SK-N-SH treated with all-trans-retinoic acid at 6 μM for 48 hours (cell line): ENCODE results near the gene ALS2CL.

Source experiments
- ATAC-seq: fragments of 200-7000 bp; cut with Tn5 transposase; 3 replicates; pipeline ENCODE4 v1.9.1; 2020; ENCODE audit warnings: mild to moderate bottlenecking, moderate library complexity
- ARNTL ChIP-seq: fragments of 450-650 bp; formaldehyde crosslinking; IDR thresholded peaks from 2 replicates; pipeline ENCODE4 v1.5.0; 2020; ENCODE audit warnings: low read depth, mild to moderate bottlenecking, moderate library complexity, borderline replicate concordance
- BACH2 ChIP-seq: fragments of 250-450 bp; sonication (Bioruptor Pico); IDR thresholded peaks from 2 replicates; pipeline ENCODE4 v1.9.0; 2021; ENCODE audit warnings: mild to moderate bottlenecking, borderline replicate concordance
- CSDC2 ChIP-seq: fragments of 250-450 bp; sonication (Bioruptor Pico); IDR thresholded peaks from 2 replicates; pipeline ENCODE4 v1.5.0; 2020; ENCODE audit warnings: mild to moderate bottlenecking, moderate library complexity
- ESRRG ChIP-seq: fragments of 250-450 bp; sonication (Bioruptor Pico); IDR thresholded peaks from 2 replicates; pipeline ENCODE4 v1.6.1; 2021; ENCODE audit warnings: mild to moderate bottlenecking
- GLIS3 ChIP-seq: fragments of 250-450 bp; sonication (Bioruptor Pico); IDR thresholded peaks from 2 replicates; pipeline ENCODE4 v1.5.0; 2020; ENCODE audit warnings: mild to moderate bottlenecking, moderate library complexity
- ISL1 ChIP-seq: fragments of 250-450 bp; sonication (Bioruptor Pico); IDR thresholded peaks from 2 replicates; pipeline ENCODE4 v2.1.2; 2022; ENCODE audit warnings: mild to moderate bottlenecking, moderate library complexity
- PPARA ChIP-seq: fragments of 250-450 bp; sonication (Bioruptor Pico); IDR thresholded peaks from 2 replicates; pipeline ENCODE4 v1.5.0; 2020; ENCODE audit warnings: mild to moderate bottlenecking, borderline replicate concordance
- RARB ChIP-seq: fragments of 250-450 bp; sonication (Bioruptor Pico); IDR thresholded peaks from 2 replicates; pipeline ENCODE4 v1.8.0; 2021; ENCODE audit warnings: mild to moderate bottlenecking, moderate library complexity
- SNAI2 ChIP-seq: fragments of 250-450 bp; sonication (Bioruptor Pico); IDR thresholded peaks from 2 replicates; pipeline ENCODE4 v1.5.0; 2020; ENCODE audit warnings: mild to moderate bottlenecking, moderate library complexity
- TCF4 ChIP-seq: fragments of 250-450 bp; sonication (Bioruptor Pico); IDR thresholded peaks from 2 replicates; pipeline ENCODE4 v1.8.0; 2021; ENCODE audit warnings: mild to moderate bottlenecking, moderate library complexity, borderline replicate concordance
- ZC3H10 ChIP-seq: fragments of 250-450 bp; sonication (Bioruptor Pico); IDR thresholded peaks from 2 replicates; pipeline ENCODE4 v1.5.1; 2021; ENCODE audit warnings: mild to moderate bottlenecking, moderate library complexity
- ZFP3 ChIP-seq: fragments of 250-450 bp; sonication (Bioruptor Pico); IDR thresholded peaks from 2 replicates; pipeline ENCODE4 v1.5.0; 2020; ENCODE audit warnings: mild to moderate bottlenecking, moderate library complexity
- ZFP30 ChIP-seq: fragments of 450-650 bp; formaldehyde crosslinking; IDR thresholded peaks from 2 replicates; pipeline ENCODE4 v1.5.0; 2022; ENCODE audit warnings: mild to moderate bottlenecking, moderate library complexity
- ZNF565 ChIP-seq: fragments of 450-650 bp; formaldehyde crosslinking; conservative IDR thresholded peaks from 2 replicates; pipeline ENCODE4 v1.5.0; 2020; ENCODE audit warnings: low read depth, mild to moderate bottlenecking, moderate library complexity
- ZNF70 ChIP-seq: fragments of 450-650 bp; formaldehyde crosslinking; IDR thresholded peaks from 2 replicates; pipeline ENCODE4 v1.5.0; 2020; ENCODE audit warnings: mild to moderate bottlenecking, moderate library complexity
- ZNF8 ChIP-seq: fragments of 450-650 bp; formaldehyde crosslinking; IDR thresholded peaks from 2 replicates; pipeline ENCODE4 v1.5.0; 2020; ENCODE audit warnings: mild to moderate bottlenecking, moderate library complexity
- TF ChIP-seq, protein P1 (sequence below): fragments of 250-450 bp; sonication (Bioruptor Pico); IDR thresholded peaks from 2 replicates; pipeline ENCODE4 v1.8.0; 2020; ENCODE audit warnings: mild to moderate bottlenecking, moderate library complexity, borderline replicate concordance
- TF ChIP-seq, protein P2 (sequence below): fragments of 250-450 bp; sonication (Bioruptor Pico); IDR thresholded peaks from 2 replicates; pipeline ENCODE4 v1.5.1; 2020; ENCODE audit warnings: low read depth, mild to moderate bottlenecking, moderate library complexity
- TF ChIP-seq, protein P3 (sequence below): fragments of 250-450 bp; sonication (Bioruptor Pico); IDR thresholded peaks from 2 replicates; pipeline ENCODE4 v1.5.0; 2020; ENCODE audit warnings: mild to moderate bottlenecking, moderate library complexity
- TF ChIP-seq, protein P4 (sequence below): fragments of 250-450 bp; sonication (Bioruptor Pico); IDR thresholded peaks from 2 replicates; pipeline ENCODE4 v1.5.1; 2021; ENCODE audit warnings: mild to moderate bottlenecking, moderate library complexity

The ALS2CL gene

DNA sequence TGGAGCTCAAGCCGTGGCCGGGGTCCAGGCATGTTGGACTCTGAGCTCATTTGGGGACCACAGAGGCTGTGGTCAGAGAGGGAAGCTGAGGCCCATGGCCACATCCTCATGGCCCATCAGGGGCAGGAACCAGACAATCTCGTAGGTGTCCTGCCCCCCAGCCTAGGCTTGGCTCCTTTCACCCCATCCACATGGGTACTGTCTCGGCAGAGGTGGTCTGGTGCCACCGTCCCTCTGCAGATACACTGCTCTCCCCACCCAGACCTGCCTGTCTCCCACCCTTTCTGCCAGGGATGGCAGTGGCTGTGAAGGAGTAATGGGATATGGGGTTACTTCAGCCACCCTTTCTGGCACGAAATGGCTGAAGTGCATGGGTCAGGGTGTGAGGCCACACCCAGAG is 16.2 kb upstream of the ALS2CL start (continued):
- TF ChIP-seq, protein P1, sequence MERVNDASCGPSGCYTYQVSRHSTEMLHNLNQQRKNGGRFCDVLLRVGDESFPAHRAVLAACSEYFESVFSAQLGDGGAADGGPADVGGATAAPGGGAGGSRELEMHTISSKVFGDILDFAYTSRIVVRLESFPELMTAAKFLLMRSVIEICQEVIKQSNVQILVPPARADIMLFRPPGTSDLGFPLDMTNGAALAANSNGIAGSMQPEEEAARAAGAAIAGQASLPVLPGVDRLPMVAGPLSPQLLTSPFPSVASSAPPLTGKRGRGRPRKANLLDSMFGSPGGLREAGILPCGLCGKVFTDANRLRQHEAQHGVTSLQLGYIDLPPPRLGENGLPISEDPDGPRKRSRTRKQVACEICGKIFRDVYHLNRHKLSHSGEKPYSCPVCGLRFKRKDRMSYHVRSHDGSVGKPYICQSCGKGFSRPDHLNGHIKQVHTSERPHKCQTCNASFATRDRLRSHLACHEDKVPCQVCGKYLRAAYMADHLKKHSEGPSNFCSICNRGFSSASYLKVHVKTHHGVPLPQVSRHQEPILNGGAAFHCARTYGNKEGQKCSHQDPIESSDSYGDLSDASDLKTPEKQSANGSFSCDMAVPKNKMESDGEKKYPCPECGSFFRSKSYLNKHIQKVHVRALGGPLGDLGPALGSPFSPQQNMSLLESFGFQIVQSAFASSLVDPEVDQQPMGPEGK (CRISPR knock-in tag) = no peak
- TF ChIP-seq ARNTL (CRISPR knock-in tag) = no peak
- TF ChIP-seq ESRRG (CRISPR knock-in tag) = no peak
- TF ChIP-seq ZC3H10 (CRISPR knock-in tag) = no peak
- no peak for TF ChIP-seq RARB (CRISPR knock-in tag)
- TF ChIP-seq ZNF70 = no peak
- no peak for TF ChIP-seq CSDC2 (CRISPR knock-in tag)
- no peak for TF ChIP-seq PPARA (CRISPR knock-in tag)
- no peak for TF ChIP-seq ZNF8 (CRISPR knock-in tag)

DNA sequence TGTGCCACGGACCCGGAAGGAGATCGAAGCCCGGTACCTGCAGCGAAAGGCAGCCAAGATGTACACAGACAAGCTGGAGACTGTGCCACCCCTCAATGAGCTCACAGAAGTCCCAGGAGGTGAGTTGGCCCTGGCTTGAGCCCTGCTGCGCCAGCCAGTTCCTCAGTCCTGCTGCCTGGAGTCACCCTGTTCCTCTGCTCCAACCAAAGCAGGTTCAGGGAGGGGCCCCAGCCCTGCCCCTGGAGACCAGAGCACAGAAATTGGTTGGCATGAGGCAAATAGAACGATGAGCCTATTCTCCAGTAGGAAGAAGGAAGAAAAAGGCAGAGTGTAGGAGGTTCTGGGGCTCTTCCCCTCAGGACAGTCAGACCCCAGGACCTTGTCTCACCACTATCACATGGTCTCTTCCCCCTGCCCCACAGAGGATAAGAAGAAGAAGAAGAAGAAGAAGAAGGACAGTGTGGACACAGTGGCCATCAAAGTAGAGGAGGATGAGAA is 15.7 kb upstream of the ALS2CL start:
- TF ChIP-seq ISL1 = no peak
- TF ChIP-seq ZFP30 = no peak
- no peak for TF ChIP-seq PPARA (CRISPR knock-in tag)
- TF ChIP-seq TCF4 = no peak
- TF ChIP-seq, protein P2, sequence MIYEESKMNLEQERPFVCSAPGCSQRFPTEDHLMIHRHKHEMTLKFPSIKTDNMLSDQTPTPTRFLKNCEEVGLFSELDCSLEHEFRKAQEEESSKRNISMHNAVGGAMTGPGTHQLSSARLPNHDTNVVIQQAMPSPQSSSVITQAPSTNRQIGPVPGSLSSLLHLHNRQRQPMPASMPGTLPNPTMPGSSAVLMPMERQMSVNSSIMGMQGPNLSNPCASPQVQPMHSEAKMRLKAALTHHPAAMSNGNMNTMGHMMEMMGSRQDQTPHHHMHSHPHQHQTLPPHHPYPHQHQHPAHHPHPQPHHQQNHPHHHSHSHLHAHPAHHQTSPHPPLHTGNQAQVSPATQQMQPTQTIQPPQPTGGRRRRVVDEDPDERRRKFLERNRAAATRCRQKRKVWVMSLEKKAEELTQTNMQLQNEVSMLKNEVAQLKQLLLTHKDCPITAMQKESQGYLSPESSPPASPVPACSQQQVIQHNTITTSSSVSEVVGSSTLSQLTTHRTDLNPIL = no peak
- TF ChIP-seq, protein P3, sequence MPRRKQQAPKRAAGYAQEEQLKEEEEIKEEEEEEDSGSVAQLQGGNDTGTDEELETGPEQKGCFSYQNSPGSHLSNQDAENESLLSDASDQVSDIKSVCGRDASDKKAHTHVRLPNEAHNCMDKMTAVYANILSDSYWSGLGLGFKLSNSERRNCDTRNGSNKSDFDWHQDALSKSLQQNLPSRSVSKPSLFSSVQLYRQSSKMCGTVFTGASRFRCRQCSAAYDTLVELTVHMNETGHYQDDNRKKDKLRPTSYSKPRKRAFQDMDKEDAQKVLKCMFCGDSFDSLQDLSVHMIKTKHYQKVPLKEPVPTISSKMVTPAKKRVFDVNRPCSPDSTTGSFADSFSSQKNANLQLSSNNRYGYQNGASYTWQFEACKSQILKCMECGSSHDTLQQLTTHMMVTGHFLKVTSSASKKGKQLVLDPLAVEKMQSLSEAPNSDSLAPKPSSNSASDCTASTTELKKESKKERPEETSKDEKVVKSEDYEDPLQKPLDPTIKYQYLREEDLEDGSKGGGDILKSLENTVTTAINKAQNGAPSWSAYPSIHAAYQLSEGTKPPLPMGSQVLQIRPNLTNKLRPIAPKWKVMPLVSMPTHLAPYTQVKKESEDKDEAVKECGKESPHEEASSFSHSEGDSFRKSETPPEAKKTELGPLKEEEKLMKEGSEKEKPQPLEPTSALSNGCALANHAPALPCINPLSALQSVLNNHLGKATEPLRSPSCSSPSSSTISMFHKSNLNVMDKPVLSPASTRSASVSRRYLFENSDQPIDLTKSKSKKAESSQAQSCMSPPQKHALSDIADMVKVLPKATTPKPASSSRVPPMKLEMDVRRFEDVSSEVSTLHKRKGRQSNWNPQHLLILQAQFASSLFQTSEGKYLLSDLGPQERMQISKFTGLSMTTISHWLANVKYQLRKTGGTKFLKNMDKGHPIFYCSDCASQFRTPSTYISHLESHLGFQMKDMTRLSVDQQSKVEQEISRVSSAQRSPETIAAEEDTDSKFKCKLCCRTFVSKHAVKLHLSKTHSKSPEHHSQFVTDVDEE = no peak
- no peak for TF ChIP-seq ZNF70
- no peak for TF ChIP-seq ZNF8 (CRISPR knock-in tag)
- TF ChIP-seq SNAI2 (CRISPR knock-in tag) = no peak
- TF ChIP-seq CSDC2 (CRISPR knock-in tag) = no peak
- TF ChIP-seq BACH2 (CRISPR knock-in tag) = no peak
- no peak for TF ChIP-seq ZFP3 (CRISPR knock-in tag)
- TF ChIP-seq ZC3H10 (CRISPR knock-in tag) = no peak
- TF ChIP-seq, protein P1 (CRISPR knock-in tag) = no peak
- no peak for ATAC-seq

DNA sequence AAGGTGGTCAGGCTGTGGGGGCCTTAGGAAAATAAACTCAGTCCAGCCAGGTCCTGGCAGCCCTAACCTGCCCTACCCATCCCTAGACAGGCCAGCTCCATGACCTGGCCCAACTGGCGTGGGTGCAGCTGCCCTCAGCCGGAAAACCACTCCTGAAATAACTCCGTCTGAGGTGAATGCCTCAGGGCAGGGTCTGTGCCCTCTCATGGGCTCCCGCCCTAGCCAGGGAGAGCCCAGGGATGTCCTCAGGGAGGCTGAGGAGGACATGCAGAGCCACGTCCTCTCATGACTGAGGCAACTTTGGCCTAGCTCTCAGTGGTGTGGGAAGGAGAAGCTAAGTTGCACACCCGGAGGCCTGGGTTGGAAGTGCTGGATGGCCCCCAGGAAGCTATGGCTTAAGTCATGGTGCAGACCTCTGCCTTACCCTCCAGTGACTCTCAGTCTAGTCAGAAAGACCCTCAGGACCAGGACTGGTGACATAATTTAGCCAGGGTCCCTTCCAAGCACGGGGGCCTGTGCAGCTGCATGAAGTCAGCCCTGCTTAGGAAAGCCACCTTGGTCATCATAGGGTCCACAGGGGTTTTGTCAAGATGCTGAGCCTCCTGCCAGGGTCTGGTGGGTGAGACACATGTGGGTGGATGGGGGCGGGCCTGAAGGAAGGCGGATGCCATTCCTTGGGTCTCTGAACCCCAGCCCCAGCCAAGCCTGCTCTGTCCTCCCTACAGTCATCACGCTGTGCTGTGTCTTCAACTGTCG is 15.1 kb upstream of the ALS2CL start:
- no peak for ATAC-seq
- TF ChIP-seq BACH2 (CRISPR knock-in tag) = no peak
- TF ChIP-seq ISL1 = no peak
- TF ChIP-seq, protein P3 = no peak
- no peak for TF ChIP-seq ZNF70
- TF ChIP-seq, protein P4, sequence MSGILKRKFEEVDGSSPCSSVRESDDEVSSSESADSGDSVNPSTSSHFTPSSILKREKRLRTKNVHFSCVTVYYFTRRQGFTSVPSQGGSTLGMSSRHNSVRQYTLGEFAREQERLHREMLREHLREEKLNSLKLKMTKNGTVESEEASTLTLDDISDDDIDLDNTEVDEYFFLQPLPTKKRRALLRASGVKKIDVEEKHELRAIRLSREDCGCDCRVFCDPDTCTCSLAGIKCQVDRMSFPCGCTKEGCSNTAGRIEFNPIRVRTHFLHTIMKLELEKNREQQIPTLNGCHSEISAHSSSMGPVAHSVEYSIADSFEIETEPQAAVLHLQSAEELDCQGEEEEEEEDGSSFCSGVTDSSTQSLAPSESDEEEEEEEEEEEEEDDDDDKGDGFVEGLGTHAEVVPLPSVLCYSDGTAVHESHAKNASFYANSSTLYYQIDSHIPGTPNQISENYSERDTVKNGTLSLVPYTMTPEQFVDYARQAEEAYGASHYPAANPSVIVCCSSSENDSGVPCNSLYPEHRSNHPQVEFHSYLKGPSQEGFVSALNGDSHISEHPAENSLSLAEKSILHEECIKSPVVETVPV (CRISPR knock-in tag) = no peak
- TF ChIP-seq TCF4 = no peak
- no peak for TF ChIP-seq ESRRG (CRISPR knock-in tag)
- TF ChIP-seq ZFP30 = no peak
- no peak for TF ChIP-seq ZC3H10 (CRISPR knock-in tag)
- no peak for TF ChIP-seq GLIS3 (CRISPR knock-in tag)
- TF ChIP-seq ZNF565 (CRISPR knock-in tag) = no peak
